Activated CD4-positive, alpha-beta T cell treated with anti-CD3 and anti-CD28 coated beads, Interleukin-2, Interleukin-6, amounts not matched to agents 100 ng/mL and 50 ng/mL, durations not matched to agents 16 hours and 8 hours (primary cell): ENCODE data around the gene BUB1B.

Source experiments
- DNase-seq: peaks from one replicate; pipeline ENCODE4 v3.0.0-alpha.2; 2020

Gene BUB1B

GRCh38 chr15:40241269-40242212 lies 80.7 kb downstream of the BUB1B start:
- DNase-seq = no peak

GRCh38 chr15:40242213-40242599 lies 81.3 kb downstream of the BUB1B start:
- no peak for DNase-seq

GRCh38 chr15:40242601-40243000 lies 81.7 kb downstream of the BUB1B start:
- no peak for DNase-seq

- no peak for DNase-seq
Measured at GRCh38 chr15:40243126-40243810, 82.4 kb downstream of the BUB1B start.

GRCh38 chr15:40244961-40245523 lies 84.2 kb downstream of the BUB1B start:
- DNase-seq = no peak

- no peak for DNase-seq
Measured at GRCh38 chr15:40245666-40246450, 85.0 kb downstream of the BUB1B start.

GRCh38 chr15:40246496-40247280 lies 85.8 kb downstream of the BUB1B start:
- no peak for DNase-seq

GRCh38 chr15:40247406-40247971 lies 86.6 kb downstream of the BUB1B start:
- no peak for DNase-seq

- no peak for DNase-seq
Measured at GRCh38 chr15:40248006-40248783, 87.3 kb downstream of the BUB1B start.

GRCh38 chr15:40249477-40250303 lies 88.8 kb downstream of the BUB1B start:
- no peak for DNase-seq

GRCh38 chr15:40250304-40250656 lies 89.4 kb downstream of the BUB1B start:
- no peak for DNase-seq

- DNase-seq = no peak
Measured at GRCh38 chr15:40250771-40251483, 90.1 kb downstream of the BUB1B start.

GRCh38 chr15:40251486-40252140 lies 90.7 kb downstream of the BUB1B start:
- DNase-seq = no peak

- DNase-seq = no peak
Measured at GRCh38 chr15:40252141-40252437, 91.2 kb downstream of the BUB1B start.

GRCh38 chr15:40252438-40253166 lies 91.7 kb downstream of the BUB1B start:
- DNase-seq = no peak

GRCh38 chr15:40253167-40253790 lies 92.4 kb downstream of the BUB1B start:
- DNase-seq = no peak

GRCh38 chr15:40254452-40254851 lies 93.6 kb downstream of the BUB1B start:
- DNase-seq = no peak

- DNase-seq = no peak
Measured at GRCh38 chr15:40255033-40255432, 94.2 kb downstream of the BUB1B start.
